ENCODE data around the gene SPATA6L. TPM values are rescaled to one million over a fixed set of nuclear protein-coding genes. Genes with fewer than 3 reads are reported as not detected.
"Not testable (repeated sequence)": the region's sequence is repeated elsewhere in the genome, so short reads cannot be mapped to it uniquely, and the experiment has no call there.

Gene SPATA6L
- total RNA-seq, 1 experiment from 2014 or later, result not detected

DNA sequence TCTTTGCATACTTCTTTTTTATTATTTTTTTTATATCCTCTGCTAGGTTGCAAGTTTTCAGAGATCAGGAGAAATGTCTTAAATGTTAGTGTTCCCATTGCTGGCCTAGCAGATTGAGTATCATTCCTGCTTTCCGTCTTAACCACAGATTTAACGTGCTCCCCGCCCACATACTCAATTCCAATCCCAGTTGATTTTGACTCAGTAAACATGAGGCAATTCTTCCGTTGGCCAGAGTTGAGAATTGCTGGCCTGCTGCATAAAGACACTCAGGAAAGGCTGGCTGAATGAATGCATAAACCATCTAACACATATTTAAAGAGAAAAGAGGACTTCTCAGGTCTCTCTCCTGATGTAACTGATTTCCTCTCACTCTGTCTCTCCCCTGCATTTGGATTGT is 51.0 kb downstream of the SPATA6L start:
- Histone ChIP-seq H3K27me3 (no peaks in the 10 kb centered on the region), H3K36me3 (no peaks in the 10 kb centered on the region), H3K9me3 (no peaks in the 10 kb centered on the region), H3K4me3 (no peak overlapping the region)
- DNase-seq, result peak; percentile 30

- no peak for DNase-seq
- no peak overlapping the region for H3K4me3 ChIP-seq
- no peaks in the 10 kb centered on the region for H3K27me3 ChIP-seq
- H3K9me3 ChIP-seq, result no peaks in the 10 kb centered on the region
- no peaks in the 10 kb centered on the region for H3K36me3 ChIP-seq
These were observed 51.7 kb downstream of the SPATA6L start for GRCh38 chr9:4614627-4615026.

DNA sequence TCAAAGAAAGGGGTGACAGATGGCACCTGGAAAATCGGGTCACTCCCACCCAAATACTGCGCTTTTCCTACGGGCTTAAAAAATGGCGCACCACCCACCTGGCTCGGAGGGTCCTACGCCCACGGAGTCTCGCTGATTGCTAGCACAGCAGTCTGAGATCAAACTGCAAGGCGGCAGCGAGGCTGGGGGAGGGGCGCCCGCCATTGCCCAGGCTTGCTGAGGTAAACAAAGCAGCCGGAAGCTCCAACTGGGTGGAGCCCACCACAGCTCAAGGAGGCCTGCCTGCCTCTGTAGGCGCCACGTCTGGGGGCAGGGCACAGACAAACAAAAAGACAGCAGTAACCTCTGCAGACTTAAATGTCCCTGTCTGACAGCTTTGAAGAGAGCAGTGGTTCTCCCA is 60.2 kb downstream of the SPATA6L start:
- not testable (repeated sequence) for H3K9me3 ChIP-seq, H3K4me3 ChIP-seq, H3K27me3 ChIP-seq, DNase-seq, H3K36me3 ChIP-seq

GRCh38 chr9:4604678-4605095 is 61.6 kb downstream of the SPATA6L start:
- Histone ChIP-seq H3K9me3 (no peaks in the 10 kb centered on the region), H3K36me3 (no peaks in the 10 kb centered on the region), H3K27me3 (no peaks in the 10 kb centered on the region), H3K4me3 (no peak overlapping the region)
- no peak for DNase-seq

GRCh38 chr9:4603830-4604229 is 62.5 kb downstream of the SPATA6L start:
- DNase-seq, result no peak
- Histone ChIP-seq H3K9me3 (no peaks in the 10 kb centered on the region), H3K27me3 (no peaks in the 10 kb centered on the region), H3K36me3 (no peaks in the 10 kb centered on the region), H3K4me3 (no peak overlapping the region)

GRCh38 chr9:4600368-4600767 is 65.9 kb downstream of the SPATA6L start:
- no peaks in the 10 kb centered on the region for H3K36me3 ChIP-seq
- H3K9me3 ChIP-seq, result no peaks in the 10 kb centered on the region
- no peaks in the 10 kb centered on the region for H3K27me3 ChIP-seq
- H3K4me3 ChIP-seq, result no peak overlapping the region
- DNase-seq, result no peak

DNA sequence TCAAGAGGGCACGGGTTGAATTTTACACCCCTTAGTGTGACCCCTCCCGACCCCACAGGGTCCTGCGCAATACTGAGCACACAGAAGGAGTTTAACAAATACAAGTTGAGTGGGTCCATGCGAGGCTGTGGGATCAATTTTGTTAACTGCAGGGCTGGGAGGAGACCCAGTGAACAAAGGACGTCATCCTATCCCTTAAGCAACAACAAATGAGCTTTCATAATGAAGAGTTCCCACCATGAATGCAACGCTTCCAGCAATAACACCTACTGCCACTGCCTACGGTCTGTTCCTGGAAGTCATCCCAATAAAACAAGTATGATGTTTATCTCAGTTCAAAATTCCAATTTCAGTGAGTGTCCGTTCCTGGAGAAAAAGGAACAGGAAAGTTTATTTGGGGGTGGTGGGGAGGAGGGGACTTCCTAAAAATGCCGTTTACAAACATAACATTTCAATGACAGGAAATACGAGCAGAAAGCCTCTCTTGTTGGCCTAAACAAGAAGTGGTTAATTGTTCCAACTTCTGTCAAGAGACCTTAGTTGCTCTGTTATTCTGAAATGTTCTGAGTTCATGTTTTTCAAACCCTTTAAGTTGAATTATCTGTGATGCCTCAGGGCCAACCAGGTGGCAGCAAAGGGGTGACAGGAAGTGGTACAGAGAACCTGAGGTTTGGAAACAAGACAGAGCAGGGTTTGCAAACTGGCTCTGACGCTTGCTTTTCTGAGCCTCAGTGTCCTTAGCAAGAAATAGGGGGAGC is 69.9 kb downstream of the SPATA6L start:
- no peak overlapping the region for H3K4me3 ChIP-seq
- no peaks in the 10 kb centered on the region for H3K36me3 ChIP-seq
- H3K9me3 ChIP-seq, result no peaks in the 10 kb centered on the region
- H3K27me3 ChIP-seq, result no peaks in the 10 kb centered on the region
- DNase-seq, result no peak

- no peaks in the 10 kb centered on the region for H3K9me3 ChIP-seq
These were observed 71.3 kb downstream of the SPATA6L start for GRCh38 chr9:4594994-4595393.

GRCh38 chr9:4594545-4594944 is 71.7 kb downstream of the SPATA6L start:
- Histone ChIP-seq H3K9me3 (no peaks in the 10 kb centered on the region), H3K27me3 (no peaks in the 10 kb centered on the region), H3K36me3 (no peaks in the 10 kb centered on the region)

More at GRCh38 chr9:4594994-4595393, 71.3 kb downstream of the SPATA6L start:
- no peaks in the 10 kb centered on the region for H3K36me3 ChIP-seq
- H3K27me3 ChIP-seq, result no peaks in the 10 kb centered on the region
- no peak overlapping the region for H3K4me3 ChIP-seq
- DNase-seq, result no peak

DNA sequence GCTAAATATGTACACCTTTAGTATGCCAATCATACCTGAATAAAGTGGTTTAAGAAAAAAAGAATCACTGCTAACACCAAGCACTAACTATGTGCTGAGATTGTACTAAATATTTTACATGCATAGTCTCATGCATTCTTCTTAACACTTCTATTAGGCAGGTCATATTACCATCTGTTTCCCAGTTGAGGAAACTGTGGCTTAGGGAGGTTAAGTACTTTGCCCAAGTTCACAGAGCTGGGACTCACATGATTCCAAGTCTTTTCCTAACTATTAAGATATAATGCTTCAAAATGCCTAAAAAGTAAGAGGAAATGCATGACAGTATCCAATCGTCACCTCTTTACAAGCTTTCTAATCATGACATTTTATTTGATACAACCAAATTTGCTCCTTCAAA is 73.4 kb downstream of the SPATA6L start:
- DNase-seq, result no peak
- Histone ChIP-seq H3K27me3 (no peaks in the 10 kb centered on the region), H3K4me3 (no peak overlapping the region), H3K9me3 (no peaks in the 10 kb centered on the region), H3K36me3 (no peaks in the 10 kb centered on the region)

More at GRCh38 chr9:4594545-4594944, 71.7 kb downstream of the SPATA6L start:
- H3K4me3 ChIP-seq, result no peak overlapping the region
- no peak for DNase-seq

DNA sequence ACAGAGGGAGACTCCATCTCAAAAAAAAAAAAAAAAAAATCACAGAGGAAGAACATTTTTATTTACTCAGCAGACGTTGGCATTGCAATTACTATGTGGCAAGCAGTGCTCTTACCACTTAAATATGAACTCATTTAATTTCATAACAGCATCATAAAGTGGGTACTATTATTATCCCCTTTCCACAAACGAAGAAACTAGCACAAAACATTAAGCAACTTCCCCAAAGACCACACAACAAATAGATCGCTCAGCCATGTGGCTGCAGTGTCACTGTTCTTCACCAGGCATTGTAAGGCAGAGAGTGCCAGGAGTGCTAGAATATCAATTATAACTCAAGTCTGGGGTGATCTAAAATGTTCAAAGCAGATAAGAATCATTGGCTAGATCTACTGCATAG is 74.0 kb downstream of the SPATA6L start:
- no peaks in the 10 kb centered on the region for H3K36me3 ChIP-seq

GRCh38 chr9:4591123-4591500 is 75.2 kb downstream of the SPATA6L start:
- no peak for DNase-seq
- H3K27me3 ChIP-seq, result no peaks in the 10 kb centered on the region
- no peaks in the 10 kb centered on the region for H3K9me3 ChIP-seq
- no peak overlapping the region for H3K4me3 ChIP-seq
- no peaks in the 10 kb centered on the region for H3K36me3 ChIP-seq

More for the DNA sequence above, 74.0 kb downstream of the SPATA6L start:
- DNase-seq, result no peak
- Histone ChIP-seq H3K4me3 (no peak overlapping the region), H3K27me3 (no peaks in the 10 kb centered on the region), H3K9me3 (no peaks in the 10 kb centered on the region)

- DNase-seq, result no peak
- Histone ChIP-seq H3K27me3 (no peaks in the 10 kb centered on the region), H3K36me3 (no peaks in the 10 kb centered on the region), H3K9me3 (no peaks in the 10 kb centered on the region), H3K4me3 (no peak overlapping the region)
These were observed 75.7 kb downstream of the SPATA6L start for GRCh38 chr9:4590430-4591122.

DNA sequence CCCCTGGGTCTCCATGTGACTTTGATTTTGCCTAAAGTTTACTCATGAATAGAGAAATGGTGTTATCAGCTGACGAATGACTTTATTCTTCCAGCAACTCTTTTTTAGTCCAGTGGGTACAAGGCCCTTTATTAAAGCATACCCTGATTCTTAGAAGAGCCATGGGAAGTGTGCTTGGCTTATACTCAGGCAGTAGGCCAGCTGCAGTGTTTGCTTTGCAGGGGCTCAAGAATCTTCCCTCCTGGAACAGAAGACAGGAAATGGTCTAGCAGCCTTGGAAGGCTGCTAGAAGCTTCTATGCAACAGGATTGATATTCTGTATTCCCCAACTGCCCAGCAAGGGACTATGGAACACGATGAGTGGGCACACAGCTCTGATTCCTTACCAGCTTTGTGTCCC is 77.6 kb downstream of the SPATA6L start:
- no peak for DNase-seq
- no peaks in the 10 kb centered on the region for H3K27me3 ChIP-seq
- no peaks in the 10 kb centered on the region for H3K36me3 ChIP-seq
- no peaks in the 10 kb centered on the region for H3K9me3 ChIP-seq
- H3K4me3 ChIP-seq, result no peak overlapping the region

GRCh38 chr9:4585135-4585534 is 81.1 kb downstream of the SPATA6L start:
- Histone ChIP-seq H3K9me3 (no peaks in the 10 kb centered on the region), H3K36me3 (no peaks in the 10 kb centered on the region), H3K4me3 (no peak overlapping the region), H3K27me3 (no peaks in the 10 kb centered on the region)
- no peak for DNase-seq

DNA sequence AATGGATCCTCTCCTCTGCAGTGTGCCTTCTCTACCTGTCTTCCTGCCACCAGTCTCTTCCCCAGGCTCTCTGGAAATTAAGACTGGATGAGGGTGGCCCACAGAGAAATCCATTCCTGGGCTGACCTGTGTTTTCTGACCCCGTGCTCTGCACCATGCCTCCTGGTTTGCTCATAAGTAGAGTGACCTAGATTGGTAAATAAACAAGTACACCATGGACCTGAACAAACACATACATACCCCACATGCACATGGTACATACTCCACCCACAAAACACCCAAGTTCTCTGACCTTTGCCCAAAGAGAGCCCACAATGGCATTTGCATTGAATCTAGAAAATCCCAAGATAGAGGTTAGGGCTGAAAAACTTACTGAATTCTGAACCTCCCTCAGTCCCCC is 81.6 kb downstream of the SPATA6L start:
- no peak for DNase-seq
- no peaks in the 10 kb centered on the region for H3K9me3 ChIP-seq

GRCh38 chr9:4583001-4583400 is 83.3 kb downstream of the SPATA6L start:
- H3K4me3 ChIP-seq, result no peak overlapping the region
- no peaks in the 10 kb centered on the region for H3K36me3 ChIP-seq
- no peak for DNase-seq
- no peaks in the 10 kb centered on the region for H3K27me3 ChIP-seq
- H3K9me3 ChIP-seq, result no peaks in the 10 kb centered on the region

More for the DNA sequence above, 81.6 kb downstream of the SPATA6L start:
- H3K4me3 ChIP-seq, result no peak overlapping the region
- no peaks in the 10 kb centered on the region for H3K36me3 ChIP-seq
- H3K27me3 ChIP-seq, result no peaks in the 10 kb centered on the region
